HL-60 (cell line): ENCODE data around the gene CCSER1.

Experiments
- DNase-seq, 2 experiments: peaks; one replicate each; pipeline ENCODE4 v3.0.0-alpha.2; 2010 to 2020; ENCODE audit warnings: low read depth in 1 of 2, low spot score in 1 of 2
- H3K27ac ChIP-seq: fragments of 250-450 bp; sonication (Bioruptor Pico); replicated peaks from 2 replicates; pipeline ENCODE4 v1.5.1; 2020; ENCODE audit warnings: mild to moderate bottlenecking, moderate library complexity
- H3K27me3 ChIP-seq: fragments of 250-450 bp; sonication (Bioruptor Pico); 2 replicates; pipeline ENCODE4 v1.5.1; 2021; ENCODE audit warnings: mild to moderate bottlenecking, moderate library complexity; ENCODE audit not compliant: insufficient read depth, poor library complexity, severe bottlenecking
- H3K4me3 ChIP-seq: replicated peaks from 2 replicates; pipeline ENCODE4 v1.5.1; 2011; ENCODE audit warnings: mild to moderate bottlenecking, control low read depth, low read length; ENCODE audit not compliant: insufficient read depth
- CTCF ChIP-seq: IDR thresholded peaks from one replicate; pipeline ENCODE4 v1.5.1; 2011; ENCODE audit warnings: low read length, control low read depth, inconsistent platforms; ENCODE audit not compliant: insufficient read depth
- GABPA ChIP-seq: IDR thresholded peaks from 2 replicates; pipeline ENCODE4 v1.6.1; 2012; ENCODE audit warnings: low read depth
- POLR2AphosphoS5 ChIP-seq: IDR thresholded peaks from 2 replicates; pipeline ENCODE4 v1.6.1; 2012; ENCODE audit warnings: low read depth
- REST ChIP-seq: IDR thresholded peaks from 2 replicates; pipeline ENCODE4 v1.6.1; 2012; ENCODE audit warnings: low read depth; ENCODE audit not compliant: insufficient replicate concordance
- SPI1 ChIP-seq: IDR thresholded peaks from 2 replicates; pipeline ENCODE4 v1.6.1; 2012; ENCODE audit warnings: low read depth, mild to moderate bottlenecking, borderline replicate concordance

The CCSER1 gene

GRCh38 chr4:90542216-90542615 lies 415.0 kb downstream of the CCSER1 start:
- no peak for DNase-seq
- peaks cover 2% of the 10 kb centered on the region for H3K27me3 ChIP-seq
- no peak for TF ChIP-seq GABPA
- TF ChIP-seq REST = no peak
- TF ChIP-seq CTCF = no peak
- no peak for TF ChIP-seq SPI1
- TF ChIP-seq POLR2AphosphoS5 = no peak
- no peak overlapping the region for H3K27ac ChIP-seq
- H3K4me3 ChIP-seq = no peak overlapping the region

GRCh38 chr4:90543419-90544170 lies 416.4 kb downstream of the CCSER1 start:
- H3K27me3 ChIP-seq = peaks cover 2% of the 10 kb centered on the region
- no peak for DNase-seq
- no peak overlapping the region for H3K27ac ChIP-seq
- no peak overlapping the region for H3K4me3 ChIP-seq
- TF ChIP-seq POLR2AphosphoS5 = no peak
- TF ChIP-seq REST = no peak
- TF ChIP-seq GABPA = no peak
- TF ChIP-seq SPI1 = no peak
- TF ChIP-seq CTCF = no peak

GRCh38 chr4:90544532-90545045 lies 417.4 kb downstream of the CCSER1 start:
- TF ChIP-seq SPI1 = no peak
- TF ChIP-seq POLR2AphosphoS5 = no peak
- Histone ChIP-seq H3K27ac (no peak overlapping the region), H3K4me3 (no peak overlapping the region), H3K27me3 (no peaks in the 10 kb centered on the region)
- no peak for DNase-seq

GRCh38 chr4:90545380-90545779 lies 418.2 kb downstream of the CCSER1 start:
- no peak overlapping the region for H3K4me3 ChIP-seq
- no peaks in the 10 kb centered on the region for H3K27me3 ChIP-seq
- TF ChIP-seq GABPA = no peak
- no peak for TF ChIP-seq REST
- TF ChIP-seq CTCF = no peak
- TF ChIP-seq SPI1 = no peak
- TF ChIP-seq POLR2AphosphoS5 = no peak
- no peak overlapping the region for H3K27ac ChIP-seq
- DNase-seq = no peak
